Activated CD4-positive, alpha-beta T cell treated with anti-CD3 and anti-CD28 coated beads, Interleukin-2, amount 50 U/mL, for 16 hours (primary cell): Measurements from ENCODE around the gene RAB8A.
A peak's percentile ranks its signal among the peaks of the same experiment; 100 is the strongest.

Source experiments
- DNase-seq: peaks from one replicate; pipeline ENCODE4 v3.0.0-alpha.2; 2020

RAB8A gene

DNA sequence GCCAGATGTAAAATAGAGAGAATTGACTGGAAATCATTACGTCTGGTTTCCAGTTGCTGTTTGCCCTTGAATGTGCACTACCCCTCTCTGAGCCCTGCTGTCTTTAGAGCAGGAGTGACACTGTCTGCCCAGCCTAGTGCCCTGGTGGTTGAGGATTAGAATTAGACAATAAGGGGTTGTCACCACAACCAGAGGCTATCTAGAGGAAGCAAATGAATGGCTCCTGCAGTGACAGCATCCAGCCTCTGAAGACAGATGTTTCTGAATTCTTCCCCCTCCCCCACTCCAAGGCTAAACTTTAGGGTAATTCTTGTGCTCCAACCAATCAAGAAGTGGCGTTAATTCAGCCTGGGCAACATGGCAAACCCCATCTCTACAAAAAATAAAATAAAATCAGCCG, 2.0 kb downstream of the RAB8A start:
- peak; percentile 40 for DNase-seq

DNA sequence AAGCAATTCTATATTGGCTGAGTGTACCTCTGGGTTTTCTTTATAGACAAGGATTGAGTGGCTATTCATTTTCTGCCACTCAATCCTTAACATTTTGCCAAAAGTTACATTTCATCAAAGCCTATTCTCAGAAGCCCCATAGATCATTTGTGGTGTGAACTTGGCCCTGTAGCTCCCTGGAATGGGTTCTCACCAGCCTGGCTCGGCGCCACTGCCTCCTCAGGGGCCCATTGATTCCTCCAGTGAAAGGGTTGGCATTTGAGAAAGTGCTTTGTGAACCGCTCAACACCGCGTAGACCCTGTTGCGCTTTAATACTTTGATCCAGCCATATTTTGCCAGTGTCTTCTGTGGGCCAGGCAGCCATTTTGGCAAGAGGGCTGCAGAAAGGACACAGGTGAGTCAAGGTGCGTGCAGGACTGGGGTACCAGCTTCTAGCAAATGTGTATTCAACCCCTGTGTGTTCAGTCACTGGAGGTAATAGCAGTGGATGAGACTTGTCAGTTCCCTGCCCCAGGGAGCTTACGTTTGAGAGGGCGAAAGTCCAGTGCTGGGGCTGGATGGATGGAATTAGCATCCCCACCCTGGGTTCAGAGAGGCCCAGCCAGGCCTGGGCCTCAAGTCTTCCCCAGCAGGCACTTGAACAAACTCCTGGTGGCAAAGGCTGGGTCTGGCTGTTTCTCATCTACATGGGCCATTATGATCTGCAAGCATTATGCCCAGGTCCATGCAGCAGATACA, 3.8 kb downstream of the RAB8A start:
- DNase-seq, result no peak

DNA sequence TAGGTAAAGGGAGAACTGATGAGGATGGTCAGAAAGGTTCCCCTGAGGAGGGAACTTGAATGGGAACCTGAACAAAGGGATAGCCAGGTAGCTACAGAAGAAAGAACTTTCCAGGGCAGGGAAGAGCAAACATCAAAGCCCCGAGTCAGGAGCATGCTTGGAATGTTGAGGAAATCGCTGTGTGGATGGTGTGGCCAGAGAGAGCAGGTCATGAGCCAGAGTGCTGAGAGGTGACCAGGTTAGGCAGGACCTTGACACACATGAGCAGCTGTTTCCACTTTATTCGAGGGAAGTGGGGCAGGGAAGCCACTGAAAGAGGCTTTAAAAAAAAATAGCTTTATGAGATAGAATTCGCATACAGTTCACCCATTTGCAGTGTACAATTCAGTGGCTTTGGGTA, 4.4 kb downstream of the RAB8A start:
- no peak for DNase-seq

DNA sequence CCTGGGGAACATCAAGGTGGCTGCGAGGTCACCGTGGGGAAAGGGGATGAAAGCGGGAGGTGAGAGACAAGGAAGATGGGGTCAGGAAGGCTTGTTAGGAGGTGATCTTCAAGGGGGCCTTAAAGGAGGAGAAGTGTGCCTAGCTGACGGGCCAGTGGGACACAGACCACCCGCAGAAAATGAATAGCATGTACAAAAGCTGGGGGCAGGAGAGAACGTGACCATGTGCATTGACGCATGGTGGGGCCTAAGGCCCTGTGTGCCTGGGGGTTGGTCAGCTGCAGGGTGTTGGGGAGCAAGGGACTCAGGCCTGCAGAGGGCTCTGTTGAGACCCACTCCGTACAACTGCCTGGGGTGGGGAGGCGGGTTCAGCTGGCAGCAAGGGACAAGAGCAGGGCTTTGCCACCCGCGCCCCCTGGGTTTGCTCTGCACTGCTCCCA, 5.9 kb downstream of the RAB8A start:
- DNase-seq, result peak; percentile 26

DNA sequence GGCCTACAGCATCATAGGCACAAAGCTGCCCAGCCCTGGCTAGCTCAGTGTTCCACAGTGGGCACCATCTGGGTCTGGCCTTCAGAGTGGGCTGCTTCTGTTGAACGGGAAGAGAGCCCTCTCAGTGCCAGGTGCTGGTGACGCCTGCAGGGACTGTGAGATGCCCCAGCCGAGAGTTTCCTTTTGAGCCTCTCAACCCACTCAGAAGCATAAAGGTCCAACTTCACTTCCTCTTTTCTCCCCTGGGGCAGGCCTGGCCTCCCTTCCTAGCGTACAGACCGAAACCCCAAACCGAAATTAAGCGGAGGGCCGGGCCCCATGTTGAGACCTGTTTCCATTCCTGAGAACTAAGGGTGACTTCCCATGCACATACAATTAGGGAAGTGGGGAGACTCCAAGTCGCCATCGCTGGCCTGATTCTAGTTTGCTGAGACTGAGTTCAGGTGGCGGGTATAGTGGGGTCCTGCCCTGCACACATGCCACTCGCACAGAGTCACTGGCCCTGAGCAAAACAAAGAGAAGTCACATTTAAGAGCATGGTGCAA, 6.9 kb downstream of the RAB8A start:
- peak; percentile 89 for DNase-seq

DNA sequence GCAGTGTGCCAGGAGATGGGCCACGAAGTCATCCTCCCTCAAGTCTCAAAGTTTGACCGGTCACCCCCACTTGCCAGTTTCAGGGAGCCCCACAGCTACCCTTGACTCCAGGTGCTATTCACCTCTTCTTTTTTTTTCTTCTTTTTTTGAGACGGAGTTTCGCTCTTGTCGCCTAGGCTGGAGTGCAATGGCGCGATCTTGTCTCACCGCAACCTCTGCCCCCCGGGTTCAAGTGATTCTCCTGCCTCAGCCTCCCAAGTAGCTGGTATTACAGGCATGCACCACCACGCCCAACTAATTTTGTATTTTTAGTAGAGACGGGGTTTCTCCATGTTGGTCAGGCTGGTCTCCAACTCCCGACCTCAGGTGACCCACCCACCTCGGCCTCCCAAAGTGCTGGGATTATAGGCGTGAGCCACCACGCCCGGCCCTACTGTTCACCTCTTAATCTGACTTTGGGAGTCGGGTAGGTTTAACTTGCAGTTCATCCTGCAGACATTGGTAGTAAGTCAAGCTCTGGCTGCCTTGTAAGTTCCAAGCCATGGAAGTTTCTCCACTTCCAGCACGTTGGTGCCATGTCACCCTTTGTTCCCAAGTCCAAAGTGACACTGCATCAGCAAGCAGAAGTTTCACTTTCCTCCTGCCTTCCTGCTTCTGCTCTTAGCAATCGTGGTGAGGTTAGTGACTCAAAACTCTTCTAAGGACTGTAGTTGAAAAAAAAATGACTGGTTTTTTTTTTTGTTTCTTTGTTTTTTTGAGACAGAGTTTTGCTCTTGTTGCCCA, 7.6 kb downstream of the RAB8A start:
- peak; percentile 91 for DNase-seq

DNA sequence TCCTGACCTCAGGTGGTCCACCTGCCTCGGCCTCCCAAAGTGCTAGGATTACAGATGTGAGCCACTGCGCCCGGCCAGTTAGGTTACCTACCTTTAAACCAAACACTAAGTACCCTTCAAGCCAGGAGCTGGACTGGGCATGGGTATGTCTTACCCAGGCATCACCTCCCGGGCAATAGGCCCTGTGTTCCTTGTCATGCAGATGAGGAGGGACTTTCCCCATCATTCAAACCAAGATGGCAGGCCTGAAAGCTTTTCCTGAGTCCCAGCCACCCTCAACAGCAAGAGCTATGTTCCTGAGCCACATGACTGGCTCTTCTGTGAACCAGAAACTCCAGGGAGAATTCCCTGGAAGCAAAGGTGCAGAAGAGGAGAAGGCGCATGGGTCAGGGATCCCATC, 9.5 kb downstream of the RAB8A start:
- DNase-seq, result no peak

DNA sequence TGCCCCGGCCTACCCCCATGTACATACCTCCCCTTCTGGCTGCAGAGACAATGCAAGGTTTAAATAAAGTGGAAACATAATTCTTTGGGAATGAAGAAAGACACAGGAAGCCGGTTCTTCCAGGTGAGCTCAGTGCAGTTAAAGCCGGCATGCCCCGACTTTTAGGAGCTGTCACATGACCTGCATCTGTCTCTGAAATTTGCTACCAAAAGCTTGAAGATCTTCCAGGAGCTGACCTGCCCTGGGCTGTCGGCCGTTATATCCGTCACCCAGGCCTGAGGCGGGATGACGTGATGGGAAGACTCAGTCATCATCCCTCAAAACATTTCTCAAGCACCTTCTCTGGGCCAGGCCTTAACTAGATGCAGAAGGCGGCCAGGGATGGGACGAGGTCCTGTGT, 10.3 kb downstream of the RAB8A start:
- no peak for DNase-seq

DNA sequence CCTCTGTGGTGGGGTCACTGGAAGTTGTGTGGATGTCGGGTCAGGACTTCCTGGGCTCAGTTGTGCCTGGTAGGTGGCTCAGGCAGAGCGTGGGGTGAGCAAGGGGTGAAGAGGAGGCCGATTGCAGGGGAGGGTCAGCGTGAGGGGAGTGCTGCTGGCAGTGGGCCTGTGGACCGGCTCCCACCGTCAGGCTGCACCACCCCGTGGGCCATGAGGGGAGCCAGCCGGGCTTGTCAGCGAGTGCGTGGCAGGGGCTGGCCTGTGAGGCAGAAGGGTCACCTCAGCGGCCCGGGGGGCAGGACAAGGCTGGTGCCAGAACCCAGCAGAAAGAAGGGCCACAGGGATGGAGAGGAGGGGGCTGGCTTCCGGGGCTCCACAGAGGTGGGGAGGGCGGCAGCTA, 13.3 kb downstream of the RAB8A start:
- DNase-seq, result no peak

DNA sequence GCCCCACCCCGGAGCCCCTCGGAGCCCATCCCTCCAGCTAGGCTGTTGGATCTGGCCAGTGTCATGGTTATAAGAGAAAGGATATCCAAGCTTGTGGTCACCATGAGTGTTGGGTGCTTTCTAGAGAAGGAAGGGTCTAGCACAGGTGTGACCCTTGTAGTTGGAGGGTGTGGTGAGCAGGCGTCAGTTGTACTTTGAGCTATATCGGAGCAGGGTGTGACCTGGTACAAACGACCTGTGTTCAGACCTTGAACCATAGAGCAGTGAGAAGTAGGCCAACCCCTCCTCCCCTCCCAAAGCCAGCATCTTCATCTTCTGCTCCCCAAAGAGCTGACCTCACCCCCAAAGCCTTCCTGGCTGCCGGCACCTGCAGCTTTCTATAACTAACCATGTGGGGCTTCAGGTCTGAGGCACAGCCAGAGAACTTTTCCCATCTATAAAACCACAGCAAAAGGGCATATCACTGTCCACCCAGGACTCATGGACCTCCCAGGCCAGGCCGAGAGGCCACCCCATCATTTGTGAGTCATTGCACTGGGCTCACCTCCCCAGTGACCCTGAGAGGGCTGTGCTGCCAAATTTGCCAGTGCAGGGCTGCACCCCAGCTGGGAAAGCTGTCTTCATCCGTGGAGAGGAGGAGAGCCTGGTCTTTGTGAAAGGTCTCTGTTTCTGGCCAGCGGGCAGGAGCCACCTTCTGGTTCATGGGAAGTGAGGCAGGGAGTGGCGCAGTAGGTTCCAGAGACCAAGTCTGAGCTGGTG, 14.2 kb downstream of the RAB8A start:
- no peak for DNase-seq

DNA sequence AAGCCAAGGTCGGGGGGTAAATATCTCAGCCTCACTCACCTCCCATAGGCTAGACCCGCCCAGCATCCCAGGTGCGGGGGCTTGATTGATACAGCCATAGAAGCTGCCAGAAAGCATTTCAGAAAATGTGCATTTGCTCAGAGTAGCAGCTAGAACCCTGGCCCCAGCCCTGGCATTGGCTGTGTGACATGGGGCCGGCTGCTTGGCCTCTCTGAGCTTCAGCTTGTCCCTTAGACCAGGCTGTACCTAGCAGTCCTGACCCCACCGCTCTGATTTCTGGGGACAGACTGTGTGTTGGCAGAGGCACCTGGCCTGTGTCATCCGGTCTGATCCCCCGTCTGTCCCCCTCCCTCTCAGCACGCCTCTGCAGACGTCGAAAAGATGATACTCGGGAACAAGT, 15.4 kb downstream of the RAB8A start:
- DNase-seq, result no peak

DNA sequence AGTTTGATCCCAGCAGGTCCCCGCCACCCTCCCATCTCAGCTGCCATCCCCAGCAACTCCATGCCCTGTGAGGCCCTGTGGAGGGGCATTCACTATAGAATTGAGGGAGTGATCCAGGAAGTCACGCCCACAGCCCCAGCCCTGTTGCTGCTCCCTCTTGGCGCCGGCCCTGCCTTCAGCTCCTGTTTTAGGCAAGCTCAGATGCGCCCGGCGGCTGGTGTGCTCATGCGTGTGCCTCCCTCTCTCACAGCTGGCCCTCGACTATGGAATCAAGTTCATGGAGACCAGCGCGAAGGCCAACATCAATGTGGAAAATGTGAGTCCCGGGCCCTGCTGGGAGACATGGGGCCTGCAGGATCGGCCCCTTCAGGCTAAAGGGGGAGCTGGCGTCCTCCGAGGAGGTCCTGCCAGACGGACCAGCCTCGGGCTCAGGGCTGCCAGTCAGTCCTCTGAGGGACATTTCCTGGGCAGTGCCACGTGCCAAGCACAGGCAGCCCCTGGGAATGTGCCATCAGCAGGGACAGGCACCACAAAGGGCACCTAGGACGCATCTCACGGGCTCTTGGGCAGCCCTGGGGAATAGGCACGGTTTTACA, 16.2 kb downstream of the RAB8A start:
- DNase-seq, result no peak

DNA sequence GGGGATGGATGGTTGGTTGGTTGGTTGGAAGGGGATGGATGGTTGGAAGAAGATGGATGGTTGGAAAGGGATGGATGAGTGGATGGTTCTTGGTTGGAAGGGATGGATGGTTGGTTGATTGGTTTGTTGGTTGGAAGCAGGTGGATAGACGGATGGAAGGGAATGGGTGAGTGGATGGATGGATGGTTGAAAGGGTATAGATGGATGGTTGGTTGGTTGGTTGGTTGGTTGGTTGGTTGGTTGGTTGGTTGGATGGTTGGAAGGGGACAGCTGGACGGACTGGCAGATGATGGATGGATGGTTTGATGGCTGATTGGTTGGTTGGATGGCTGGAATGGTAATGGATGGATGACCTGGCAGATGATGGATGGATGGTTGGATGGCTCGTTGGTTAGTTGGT, 20.0 kb downstream of the RAB8A start:
- no peak for DNase-seq

DNA sequence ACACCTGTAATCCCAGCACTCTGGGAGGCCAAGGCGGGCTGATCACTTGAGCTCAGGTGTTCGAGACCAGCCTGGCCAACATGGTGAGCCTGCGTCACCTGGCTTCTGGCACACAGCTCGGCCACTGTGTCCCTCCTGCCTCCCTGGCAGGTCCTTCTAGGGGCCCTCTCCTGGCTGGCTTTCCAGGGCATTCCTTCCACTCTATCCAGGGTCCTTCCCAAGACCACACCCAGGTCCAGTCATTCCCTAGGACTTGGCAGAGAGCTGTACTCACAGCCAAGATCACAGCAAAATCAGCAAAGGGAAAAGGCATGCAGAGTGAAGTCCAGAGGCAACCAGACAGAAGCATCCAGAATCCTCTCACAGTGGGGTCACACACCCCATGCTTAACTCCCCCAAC, 22.1 kb downstream of the RAB8A start:
- DNase-seq, result no peak

DNA sequence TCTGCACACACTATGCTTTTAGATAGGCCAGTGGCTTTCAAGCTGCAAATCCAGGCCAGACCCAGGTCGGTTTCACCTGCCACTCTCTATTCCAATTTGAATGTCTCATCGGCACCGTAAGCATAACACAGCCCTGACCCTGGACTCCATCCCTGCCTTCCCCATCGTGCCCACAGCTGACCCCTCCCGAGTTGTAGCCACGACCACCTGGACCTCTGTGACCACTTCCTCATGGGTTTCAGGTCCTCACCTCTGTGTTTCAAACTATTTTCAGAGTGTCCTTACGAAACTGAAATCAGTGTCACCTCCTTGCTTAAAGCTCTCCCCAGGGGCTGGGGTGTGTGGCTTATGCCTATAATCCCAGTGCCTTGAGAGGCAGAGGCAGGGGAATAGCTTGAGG, 22.8 kb downstream of the RAB8A start:
- DNase-seq, result no peak

DNA sequence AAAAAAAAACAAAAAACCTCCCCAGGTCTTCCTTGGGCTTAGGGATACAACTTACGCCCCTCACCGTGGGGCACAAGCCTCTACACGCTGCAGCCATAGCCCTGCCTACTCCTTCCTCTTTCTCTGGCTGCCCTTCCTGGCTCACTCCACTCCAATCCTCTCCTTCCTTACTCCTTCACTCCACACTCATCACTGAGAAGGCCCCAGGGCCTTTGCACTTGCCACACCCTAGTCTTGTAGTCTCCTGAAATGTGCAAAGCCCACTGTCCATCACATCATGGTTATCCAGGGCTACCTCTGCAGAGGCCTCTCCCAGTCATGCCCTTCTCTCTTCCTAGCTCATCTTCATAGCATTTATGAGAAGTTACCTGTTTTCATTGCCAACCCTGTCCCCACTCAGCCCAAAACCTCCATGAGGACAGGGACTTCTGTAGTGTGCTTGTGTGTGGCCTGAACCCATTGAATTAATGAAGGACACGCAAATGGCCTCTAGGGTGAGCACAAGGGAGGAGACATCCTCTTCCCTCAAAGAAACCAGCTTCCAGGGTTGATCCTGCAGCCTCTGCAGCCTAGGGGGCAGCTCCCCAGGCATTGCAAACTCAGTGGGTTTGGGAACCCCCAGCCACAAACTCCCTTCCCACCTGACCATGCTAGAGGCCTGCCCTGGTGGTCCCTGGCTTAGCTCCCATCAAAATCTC, 23.9 kb downstream of the RAB8A start:
- no peak for DNase-seq

DNA sequence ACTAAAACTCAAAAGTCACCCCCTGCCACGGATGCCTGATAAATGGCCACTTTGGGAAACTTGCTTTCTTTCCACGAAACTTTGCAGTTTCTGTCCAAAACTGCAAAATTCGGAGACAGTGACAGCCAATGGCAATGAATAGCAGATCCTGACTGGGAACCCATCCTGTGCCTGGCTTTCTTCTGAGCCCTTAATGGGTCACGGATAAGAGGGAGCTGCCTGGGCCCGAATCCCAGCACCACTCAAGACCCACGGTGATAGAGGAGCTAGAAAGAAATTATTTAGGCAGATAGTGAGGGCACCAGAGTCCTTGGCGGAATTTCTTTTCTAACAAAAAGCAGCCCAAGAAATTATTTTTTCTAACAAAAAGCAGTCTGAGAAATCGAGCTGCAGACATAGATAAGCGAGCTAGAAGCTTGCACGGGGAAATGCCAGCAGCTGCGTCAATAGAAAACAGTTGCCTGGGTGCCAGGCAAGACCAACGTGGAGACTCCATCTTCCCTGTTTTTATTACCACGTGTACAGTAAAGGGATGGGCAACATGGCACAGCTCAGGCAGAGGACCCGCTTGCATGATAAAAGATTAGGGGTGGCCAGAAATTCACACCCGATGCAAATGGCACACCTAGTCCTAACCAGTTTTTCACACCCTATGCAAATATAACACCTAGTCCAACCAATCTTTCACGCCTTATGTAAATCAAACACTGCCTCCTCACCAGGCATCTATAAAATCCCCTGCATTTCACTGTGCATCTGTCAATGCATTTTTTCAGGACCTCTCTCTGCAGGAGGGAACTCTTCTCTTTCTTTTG, 24.7 kb downstream of the RAB8A start:
- no peak for DNase-seq

DNA sequence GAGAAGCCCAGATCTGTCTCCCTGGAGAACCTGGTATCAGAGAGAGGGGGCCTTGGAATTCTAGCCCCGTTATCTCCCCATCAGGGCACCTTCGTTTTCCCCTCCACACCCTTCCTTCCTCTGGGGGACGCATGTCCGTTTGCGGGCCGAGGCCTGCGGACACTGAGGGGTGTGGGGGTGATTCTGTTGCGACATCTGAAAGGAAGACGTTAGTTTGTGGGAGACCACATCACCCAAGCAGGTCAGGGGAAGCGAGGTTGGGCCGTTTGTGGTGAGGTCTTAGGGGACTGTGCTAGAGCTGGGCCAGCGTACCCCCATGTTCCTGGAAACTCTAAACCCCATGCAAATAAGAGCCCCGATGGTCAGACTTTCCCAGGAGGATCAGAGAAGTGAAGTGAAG, 28.1 kb downstream of the RAB8A start:
- peak; percentile 45 for DNase-seq

DNA sequence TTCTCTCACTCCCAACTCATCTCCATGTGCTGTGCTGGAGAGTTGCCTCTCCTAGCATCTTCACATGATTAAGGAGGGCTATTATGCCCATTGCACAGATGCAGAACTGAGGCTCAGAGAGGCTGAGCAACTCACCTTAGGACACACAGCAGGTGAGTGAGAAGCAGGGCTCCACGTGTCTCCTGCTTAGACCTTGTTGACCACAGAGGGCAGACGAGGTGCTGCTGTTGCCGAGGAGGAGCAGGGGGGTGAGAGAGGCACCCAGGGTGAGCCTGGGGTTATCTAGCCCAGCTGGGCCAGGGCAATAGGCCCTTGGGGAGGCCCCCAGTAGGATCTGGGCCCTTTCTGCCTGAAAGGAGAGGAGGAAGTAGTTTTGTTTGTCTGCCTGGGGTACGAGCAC, 29.4 kb downstream of the RAB8A start:
- DNase-seq, result no peak

DNA sequence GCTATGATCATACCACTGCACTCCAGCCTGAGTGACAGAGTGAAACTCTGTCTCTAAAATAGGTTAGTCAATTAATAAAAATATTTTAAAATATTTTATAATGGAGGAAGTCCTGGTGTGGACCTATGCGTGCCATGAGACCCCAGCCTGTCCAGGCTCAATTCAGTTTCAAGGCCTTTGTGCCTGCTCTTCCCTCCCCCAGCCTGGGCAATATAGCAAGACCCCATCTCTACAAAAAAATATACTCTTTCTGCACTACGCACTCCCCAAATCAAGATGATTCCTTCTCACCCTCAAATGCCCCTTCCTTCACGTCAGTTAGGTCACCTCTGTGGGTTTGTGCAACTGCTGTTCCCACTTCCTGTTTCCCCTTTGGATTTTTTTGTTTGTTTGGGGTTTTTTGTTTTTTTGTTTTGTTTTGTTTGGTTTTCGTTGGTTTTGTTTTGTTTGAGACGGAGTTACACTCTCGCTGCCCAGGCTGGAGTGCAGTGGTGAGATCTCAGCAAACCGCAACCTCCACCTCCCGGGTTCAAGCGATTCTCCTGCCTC, 30.4 kb downstream of the RAB8A start:
- DNase-seq, result no peak
